D721Med (cell line): ENCODE data around the gene EXOSC7.
"Not testable (repeated sequence)": the region's sequence is repeated elsewhere in the genome, so short reads cannot be mapped to it uniquely, and the experiment has no call there.

Source experiments
- DNase-seq: peaks from one replicate; pipeline ENCODE4 v3.0.0; 2011; ENCODE audit warnings: low spot score; ENCODE audit not compliant: insufficient read length
- FAIRE-seq: peaks from 2 replicates; lab custom pipeline; 2011; peaks lifted over from hg19 to GRCh38; lab: Jason Lieb, UNC
- TF ChIP-seq, protein P1 (sequence below): IDR thresholded peaks from 2 replicates; pipeline ENCODE4 v1.5.1; 2012; ENCODE audit warnings: mild to moderate bottlenecking, control low read depth; ENCODE audit not compliant: insufficient read depth; ENCODE audit errors: missing control alignments

EXOSC7 gene

DNA sequence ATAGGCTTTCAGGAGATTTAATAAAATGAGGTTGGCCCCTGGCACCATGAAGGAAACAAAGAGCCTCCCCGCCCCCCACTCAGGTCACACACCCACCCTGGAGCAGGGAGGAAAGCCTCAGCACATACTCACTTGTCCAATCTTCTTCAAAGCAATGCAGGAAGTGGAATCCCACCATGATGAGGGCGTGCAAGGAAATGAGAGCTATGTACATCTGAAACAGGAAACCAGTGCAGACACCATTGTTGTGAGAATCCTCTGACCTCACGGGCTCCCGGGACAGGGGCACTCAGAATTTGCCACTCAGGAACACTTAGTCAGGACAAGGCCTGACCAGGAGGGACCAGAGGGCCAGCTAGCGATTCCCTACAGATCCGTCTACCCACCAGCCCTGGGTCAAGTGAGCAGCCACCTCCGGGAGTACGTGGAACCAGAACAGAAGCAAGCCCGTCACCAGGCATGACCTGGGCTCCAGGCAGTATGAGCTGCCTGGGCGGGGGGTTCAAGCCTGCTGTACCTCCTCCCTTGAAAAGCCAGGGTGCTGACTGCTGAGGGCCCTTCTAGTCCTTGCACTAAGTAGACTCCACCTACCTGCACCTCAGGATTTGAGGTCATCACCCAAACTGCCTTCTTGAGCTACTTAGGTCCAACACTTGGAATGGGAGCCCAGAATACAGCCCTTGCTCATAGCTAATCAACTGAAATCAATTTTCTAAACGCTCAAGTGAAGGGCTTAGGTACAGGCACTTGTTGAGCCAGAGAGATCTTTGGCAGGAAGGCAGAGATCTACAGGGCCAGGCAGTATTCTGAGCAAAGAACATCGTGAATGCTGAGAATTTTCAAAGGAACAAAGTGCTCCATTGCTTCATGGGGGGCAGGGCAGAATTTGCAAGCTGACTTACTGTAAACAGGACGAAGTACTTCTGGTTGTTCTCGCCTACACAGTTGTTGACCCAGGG is 42.8 kb upstream of the EXOSC7 start:
- FAIRE-seq, result no peak
- DNase-seq, result no peak
- TF ChIP-seq, protein P1, sequence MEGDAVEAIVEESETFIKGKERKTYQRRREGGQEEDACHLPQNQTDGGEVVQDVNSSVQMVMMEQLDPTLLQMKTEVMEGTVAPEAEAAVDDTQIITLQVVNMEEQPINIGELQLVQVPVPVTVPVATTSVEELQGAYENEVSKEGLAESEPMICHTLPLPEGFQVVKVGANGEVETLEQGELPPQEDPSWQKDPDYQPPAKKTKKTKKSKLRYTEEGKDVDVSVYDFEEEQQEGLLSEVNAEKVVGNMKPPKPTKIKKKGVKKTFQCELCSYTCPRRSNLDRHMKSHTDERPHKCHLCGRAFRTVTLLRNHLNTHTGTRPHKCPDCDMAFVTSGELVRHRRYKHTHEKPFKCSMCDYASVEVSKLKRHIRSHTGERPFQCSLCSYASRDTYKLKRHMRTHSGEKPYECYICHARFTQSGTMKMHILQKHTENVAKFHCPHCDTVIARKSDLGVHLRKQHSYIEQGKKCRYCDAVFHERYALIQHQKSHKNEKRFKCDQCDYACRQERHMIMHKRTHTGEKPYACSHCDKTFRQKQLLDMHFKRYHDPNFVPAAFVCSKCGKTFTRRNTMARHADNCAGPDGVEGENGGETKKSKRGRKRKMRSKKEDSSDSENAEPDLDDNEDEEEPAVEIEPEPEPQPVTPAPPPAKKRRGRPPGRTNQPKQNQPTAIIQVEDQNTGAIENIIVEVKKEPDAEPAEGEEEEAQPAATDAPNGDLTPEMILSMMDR, result no peak

DNA sequence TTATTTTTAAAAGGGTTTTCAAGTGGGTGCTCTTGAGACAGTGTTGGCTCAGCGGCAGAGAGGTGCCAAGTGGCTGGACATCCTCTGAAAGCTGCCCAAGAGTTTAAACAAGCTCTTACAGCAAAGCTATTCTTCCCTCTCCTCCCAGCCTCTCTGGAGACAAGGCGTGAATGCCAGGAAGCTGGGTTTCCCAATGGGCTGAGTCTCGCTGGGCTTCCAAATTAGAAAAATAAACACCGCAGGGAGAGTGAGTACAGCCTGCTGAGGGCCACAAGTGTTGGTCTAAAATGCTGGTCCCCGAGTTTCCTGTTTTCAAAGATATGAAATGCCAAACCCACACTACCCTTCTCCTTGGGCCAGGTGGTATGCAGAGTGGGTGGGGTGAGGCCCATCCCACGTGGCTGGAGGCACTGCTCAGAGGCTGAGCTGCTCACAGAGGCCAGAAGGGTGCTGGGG is 36.4 kb upstream of the EXOSC7 start:
- TF ChIP-seq, protein P1, result no peak
- FAIRE-seq, result no peak
- no peak for DNase-seq

DNA sequence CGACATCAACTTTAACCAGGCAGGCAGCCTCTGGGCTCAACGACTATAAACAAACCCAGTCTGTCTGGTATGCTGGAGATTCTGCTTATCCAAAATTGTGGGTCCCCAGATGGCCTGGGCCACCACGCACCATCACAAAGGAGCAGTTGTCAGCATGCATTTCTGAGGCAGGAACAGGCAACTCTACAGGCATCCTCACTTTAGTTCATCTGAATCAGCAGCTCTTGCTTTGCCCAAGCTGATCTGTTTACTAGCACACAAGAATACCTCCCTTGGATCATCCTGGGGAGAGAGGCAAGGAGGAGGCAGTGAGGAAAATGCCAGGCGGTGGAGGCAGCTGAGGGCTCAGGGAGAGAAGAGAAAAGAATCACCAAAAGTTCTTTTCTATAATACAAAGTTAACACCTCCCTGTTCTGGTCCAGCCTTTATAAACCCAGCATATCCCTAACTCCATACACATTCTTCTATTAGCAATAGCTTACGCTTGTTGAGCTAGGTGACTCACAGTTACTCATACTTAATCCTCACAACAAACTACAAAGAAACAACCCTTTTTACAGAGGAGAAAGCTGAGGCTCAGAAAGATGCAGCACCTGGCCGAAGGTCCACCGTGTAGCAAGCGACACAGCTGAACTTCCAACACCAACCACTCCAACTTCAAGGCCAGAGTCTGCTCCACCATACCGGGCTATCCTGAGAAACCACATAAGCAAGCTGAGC is 33.7 kb upstream of the EXOSC7 start:
- FAIRE-seq, result no peak
- no peak for DNase-seq

DNA sequence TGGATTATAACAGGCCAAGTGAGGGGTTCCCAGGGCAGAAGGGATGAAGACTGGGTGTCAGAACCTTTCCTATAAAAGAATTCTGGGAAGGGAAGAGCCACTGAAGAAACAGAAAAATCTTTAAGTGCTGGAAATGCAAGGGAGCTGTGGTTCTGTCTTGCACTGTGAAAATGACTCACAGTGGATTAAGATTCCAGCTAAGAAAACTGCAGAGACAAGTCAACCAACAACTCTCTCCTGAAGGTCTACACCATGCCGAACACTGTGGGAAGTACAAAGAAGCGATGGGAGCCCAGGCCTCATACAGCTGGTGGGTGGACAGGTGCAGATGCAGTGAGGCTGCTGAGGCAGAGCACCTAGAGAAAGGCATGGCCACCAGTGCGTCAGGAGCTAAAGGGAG is 27.8 kb upstream of the EXOSC7 start:
- TF ChIP-seq, protein P1, result no peak
- no peak for DNase-seq
- FAIRE-seq, result no peak

More for the DNA sequence above, 33.7 kb upstream of the EXOSC7 start:
- TF ChIP-seq, protein P1, result no peak

DNA sequence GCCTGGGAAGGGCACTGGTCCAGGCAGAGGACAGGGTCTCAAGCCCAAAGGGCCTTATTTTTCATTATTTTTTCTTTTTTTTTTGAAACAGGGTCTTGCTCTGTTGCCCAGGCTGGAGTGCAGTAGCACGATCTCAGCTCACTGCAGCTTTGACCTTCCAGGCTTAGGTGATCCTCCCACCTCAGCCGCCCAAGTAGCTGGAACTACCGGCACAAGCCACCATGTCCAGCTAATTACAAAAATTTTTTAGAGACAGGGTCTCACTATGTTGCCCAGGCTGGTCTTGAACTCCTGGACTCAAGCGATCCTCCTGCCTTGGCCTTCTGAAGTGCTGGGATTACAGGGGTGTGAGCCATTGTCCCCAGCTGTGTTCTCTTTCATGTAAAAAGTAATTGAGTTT is 26.3 kb upstream of the EXOSC7 start:
- FAIRE-seq, result not testable (repeated sequence)

DNA sequence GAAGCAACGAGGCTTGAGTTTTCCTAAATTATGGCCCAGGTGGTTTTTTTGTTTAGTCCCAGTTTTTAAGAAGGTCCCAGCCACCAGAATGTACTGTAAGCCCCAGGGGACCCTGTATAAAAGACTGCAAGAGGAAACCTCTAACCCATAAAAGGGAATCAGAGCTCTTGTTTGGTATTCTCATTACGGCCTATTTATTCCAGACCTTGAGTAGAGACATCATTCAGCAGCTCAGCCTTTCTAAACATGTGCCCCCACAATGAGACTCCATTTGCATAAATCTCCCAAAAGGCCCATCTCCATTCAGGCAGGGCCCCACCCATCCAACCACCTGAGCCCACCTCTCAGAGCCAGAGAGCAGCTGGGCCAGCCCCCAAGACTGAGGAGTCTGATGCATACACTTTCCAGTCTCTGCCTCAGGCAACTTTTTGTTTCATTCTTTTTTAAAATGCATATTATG is 25.7 kb upstream of the EXOSC7 start:
- DNase-seq, result no peak

More for the DNA sequence above, 26.3 kb upstream of the EXOSC7 start:
- DNase-seq, result not testable (repeated sequence)

DNA sequence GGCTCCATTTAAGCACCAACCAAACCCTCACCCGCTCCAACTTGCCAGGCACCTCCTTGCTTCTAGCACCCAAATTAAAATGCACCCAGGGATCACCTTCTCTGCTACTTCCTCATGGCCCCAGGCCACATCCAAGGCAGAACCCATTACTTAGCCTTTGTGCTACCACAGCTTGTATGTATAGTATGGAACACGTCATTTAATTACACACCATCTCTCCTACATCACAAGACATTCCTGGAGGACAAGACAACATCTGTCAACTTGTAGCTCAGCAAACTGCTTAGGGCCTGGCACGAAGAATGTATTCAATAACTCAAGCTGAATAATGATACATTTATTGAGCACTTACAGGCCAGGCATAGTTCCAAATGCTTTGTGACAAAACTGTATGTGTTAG is 23.4 kb upstream of the EXOSC7 start:
- no peak for DNase-seq
- no peak for FAIRE-seq
- TF ChIP-seq, protein P1, result no peak

More for the DNA sequence above, 25.7 kb upstream of the EXOSC7 start:
- TF ChIP-seq, protein P1, result no peak
- no peak for FAIRE-seq
